Stimulated activated naive CD4-positive, alpha-beta T cell treated with Interleukin-2 at 50 U/mL for 16 hours (primary cell): Measurements from ENCODE around the gene SLC25A10.
A peak's percentile ranks its signal among the peaks of the same experiment; 100 is the strongest.

ENCODE experiments used
- DNase-seq: peaks from one replicate; lab custom pipeline; 2025; lab: John Stamatoyannopoulos, UW

The SLC25A10 gene

DNA sequence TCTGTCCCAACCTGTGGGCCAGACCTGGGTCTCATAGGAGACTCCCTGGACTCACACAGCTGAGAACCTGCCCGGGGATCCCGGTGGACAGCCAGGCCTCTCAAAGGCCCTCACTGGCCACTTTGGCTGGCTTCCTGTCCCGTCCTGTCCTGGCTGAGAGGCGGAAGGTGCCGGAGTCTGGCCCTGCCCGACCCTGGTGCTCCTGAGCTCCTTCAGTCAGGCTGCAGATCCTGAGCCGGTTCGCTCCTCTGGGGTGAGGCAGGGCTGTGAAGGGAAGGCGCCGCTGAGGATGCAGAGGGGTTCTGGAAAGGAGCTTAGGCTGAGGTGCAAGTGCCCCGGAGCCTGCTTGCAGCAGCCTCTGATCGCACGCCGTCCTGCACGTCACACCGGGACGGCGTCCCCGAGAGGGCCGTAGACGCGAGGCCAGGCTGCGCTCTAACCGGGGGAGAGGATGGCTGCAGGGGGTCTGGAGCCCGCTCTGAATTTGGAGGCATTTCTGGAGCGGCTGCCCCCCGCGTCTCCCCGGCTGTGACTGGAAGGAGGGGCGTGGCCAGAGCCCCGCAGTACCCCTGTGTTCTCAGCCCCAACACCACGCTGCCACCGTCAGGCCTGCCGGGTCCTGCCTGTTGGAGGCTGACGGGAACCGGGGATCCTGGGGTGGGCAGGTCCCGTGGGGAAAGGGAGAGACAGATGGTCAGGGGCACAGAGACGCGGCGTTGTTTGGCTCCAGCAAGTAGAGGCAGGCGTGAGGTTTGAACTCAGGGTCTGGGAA lies 24.1 kb upstream of the SLC25A10 start:
- no peak for DNase-seq

DNA sequence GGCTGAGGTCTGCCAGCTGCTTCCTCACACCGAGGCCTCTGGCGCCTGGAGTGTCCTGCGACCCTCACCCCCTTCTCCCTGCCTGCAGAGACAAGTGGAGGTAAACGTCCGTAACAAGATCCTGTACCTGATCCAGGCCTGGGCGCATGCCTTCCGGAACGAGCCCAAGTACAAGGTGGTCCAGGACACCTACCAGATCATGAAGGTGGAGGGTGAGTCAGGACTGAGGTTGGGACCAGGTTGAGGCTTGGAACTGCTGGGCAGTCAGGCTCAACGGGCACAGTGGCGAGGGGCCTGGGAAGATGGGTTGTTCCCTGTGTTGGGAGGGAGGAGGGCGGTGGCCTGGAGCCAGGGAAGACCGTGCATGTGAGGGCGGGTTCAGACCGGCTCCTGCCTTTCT lies 23.5 kb upstream of the SLC25A10 start:
- no peak for DNase-seq

DNA sequence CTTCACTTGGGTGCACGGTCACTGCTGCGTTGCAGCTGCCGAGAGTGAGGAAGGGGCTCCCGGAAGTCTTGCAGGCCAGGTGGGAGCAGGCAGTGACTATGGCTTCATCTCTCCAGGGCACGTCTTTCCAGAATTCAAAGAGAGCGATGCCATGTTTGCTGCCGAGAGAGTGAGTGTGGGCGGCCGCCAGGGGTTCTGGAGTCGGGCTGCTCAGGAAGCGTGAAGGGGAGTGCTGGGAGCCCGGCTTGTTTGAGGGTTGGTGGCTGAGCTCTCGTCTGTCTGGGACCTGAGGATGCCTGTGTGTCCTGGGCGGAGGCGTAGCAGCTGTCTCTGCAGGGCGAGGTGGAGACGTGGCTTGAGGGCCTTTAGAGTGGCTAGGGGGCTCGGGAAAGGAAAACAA lies 22.0 kb upstream of the SLC25A10 start:
- DNase-seq = no peak

DNA sequence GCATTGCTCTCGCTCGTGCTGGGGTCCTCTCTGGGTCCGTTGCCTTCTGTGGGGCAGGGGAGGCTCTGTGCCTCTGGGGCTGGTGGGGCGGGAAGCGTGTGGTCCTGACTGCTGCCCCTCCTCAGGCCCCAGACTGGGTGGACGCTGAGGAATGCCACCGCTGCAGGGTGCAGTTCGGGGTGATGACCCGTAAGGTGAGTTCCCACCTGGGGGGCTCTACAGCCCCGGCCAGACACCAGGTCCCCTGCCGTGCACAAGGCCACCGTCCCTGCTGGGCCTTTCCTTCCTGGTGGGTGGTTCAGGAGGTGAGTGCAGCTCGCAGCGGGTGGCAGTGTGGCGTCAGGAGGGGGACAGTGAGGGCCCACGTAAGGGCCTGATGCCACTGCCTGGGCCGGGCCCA lies 21.5 kb upstream of the SLC25A10 start:
- no peak for DNase-seq

DNA sequence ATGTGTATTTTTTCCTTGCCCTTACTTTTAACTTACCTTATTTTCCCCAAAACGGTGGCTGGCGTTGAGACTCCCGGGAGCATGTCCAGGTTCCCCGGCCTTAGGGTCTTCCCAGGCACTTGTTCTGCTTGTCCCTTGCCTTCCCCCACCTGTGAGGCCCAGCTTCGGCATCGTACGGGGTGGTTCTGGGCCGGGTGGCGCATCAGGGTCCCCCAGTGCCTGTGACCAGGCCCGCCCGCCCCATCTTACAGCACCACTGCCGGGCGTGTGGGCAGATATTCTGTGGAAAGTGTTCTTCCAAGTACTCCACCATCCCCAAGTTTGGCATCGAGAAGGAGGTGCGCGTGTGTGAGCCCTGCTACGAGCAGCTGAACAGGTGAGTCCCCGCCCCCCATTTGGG lies 20.9 kb upstream of the SLC25A10 start:
- no peak for DNase-seq

DNA sequence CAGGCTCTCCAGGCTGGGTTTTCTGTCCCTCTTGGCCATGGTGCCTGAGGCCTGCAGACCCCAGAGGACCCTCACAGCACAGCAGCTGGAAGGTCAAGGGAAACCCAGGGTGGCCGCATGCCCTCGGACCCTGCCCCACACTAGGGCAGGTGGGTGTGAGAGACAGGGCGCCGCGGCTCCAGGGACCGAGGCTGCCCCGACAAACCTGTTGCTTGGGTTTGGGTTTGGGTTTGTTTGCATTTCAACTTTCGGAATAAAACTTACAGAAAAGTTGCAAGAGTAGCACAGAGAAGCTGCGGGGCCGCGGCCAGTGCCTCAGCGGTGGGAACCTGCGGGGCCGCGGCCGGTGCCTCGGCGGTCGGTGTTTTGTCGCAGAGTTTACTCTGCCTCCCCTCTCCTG lies 20.5 kb upstream of the SLC25A10 start:
- no peak for DNase-seq

DNA sequence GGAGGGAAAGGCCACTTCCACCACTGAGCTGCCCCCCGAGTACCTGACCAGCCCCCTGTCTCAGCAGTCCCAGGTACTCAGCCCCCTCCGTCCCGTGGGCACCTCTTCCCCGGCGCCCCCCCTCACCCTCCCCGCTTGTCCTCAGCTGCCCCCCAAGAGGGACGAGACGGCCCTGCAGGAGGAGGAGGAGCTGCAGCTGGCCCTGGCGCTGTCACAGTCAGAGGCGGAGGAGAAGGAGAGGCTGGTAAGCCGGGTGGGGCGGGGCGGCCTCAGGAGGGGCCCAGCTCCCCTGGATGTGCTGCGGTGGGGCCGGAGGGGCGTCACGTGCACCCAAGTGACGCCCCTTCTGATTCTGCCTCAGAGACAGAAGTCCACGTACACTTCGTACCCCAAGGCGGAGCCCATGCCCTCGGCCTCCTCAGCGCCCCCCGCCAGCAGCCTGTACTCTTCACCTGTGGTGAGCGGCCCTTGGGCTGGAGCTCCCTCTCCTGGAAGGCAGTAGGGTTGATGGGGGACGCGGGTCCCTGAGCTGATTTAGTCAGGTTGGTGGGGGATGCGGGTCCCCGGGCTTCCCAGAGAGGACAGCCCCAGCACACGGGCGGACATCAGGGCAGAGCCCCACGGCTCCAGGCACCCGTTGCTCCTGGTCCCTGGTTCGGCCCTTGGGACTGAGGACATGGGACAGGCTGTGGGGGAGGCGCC lies 18.4 kb upstream of the SLC25A10 start:
- DNase-seq = no peak

DNA sequence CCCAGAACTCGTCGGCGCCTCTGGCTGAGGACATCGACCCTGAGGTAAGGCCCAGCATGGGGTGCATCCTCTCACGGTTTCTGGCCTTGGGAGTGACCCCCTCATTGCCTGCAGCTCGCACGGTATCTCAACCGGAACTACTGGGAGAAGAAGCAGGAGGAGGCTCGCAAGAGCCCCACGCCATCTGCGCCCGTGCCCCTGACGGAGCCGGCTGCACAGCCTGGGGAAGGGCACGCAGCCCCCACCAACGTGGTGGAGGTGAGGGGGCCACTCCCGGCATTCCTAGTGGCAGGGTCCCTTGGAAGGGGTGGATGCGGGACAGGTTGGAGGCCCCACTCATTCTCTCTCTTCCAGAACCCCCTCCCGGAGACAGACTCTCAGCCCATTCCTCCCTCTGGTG lies 17.3 kb upstream of the SLC25A10 start:
- DNase-seq = no peak

DNA sequence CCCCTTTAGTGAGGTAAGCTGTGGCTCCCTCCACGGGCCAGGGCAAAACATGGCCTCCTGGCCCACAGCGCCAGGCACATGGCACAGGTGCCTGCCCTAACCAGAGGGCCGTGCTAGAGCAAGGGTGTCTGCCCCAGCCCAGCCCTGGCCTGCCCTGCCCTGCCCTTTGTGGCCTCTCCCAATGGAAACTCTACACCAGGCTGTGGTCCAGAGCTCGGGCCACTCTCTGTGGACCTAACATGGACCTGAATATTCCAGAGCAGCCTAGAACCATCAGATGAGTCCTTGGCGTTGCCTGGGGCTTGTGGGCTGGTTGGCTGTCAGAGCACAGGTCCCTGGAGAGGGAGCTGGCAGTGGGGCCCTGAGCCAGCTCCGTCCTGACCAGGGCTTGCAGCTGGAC lies 16.9 kb upstream of the SLC25A10 start:
- DNase-seq = no peak

DNA sequence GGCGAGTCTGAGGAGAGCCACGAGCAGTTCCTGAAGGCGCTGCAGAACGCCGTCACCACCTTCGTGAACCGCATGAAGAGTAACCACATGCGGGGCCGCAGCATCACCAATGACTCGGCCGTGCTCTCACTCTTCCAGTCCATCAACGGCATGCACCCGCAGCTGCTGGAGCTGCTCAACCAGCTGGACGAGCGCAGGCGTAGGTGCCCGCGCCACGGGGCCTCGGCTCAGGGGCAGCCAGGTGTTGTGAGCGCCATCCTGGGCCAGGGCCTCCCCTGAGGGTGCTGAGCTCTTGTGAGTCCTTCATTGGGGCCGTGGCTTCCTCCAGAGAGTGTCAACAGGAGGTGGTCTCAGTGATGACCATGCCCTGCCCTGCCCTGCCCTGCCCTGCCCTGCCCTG lies 16.3 kb upstream of the SLC25A10 start:
- DNase-seq = no peak

DNA sequence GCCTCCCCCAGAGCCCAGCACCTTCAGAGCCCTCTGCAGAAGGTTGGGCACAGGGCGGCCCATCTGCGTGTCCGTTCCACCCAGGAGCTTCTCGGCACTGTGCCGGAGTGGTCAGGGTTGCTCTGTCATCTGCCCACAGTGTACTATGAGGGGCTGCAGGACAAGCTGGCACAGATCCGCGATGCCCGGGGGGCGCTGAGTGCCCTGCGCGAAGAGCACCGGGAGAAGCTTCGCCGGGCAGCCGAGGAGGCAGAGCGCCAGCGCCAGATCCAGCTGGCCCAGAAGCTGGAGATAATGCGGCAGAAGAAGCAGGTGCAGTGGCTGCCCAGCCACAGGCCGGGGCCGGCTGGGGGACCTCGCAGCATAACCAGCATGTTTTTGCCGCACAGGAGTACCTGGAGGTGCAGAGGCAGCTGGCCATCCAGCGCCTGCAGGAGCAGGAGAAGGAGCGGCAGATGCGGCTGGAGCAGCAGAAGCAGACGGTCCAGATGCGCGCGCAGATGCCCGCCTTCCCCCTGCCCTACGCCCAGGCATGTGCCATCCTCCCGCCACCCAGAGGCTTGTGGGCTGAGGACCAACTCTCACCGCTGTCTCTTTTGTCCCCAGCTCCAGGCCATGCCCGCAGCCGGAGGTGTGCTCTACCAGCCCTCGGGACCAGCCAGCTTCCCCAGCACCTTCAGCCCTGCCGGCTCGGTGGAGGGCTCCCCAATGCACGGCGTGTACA lies 15.7 kb upstream of the SLC25A10 start:
- no peak for DNase-seq

DNA sequence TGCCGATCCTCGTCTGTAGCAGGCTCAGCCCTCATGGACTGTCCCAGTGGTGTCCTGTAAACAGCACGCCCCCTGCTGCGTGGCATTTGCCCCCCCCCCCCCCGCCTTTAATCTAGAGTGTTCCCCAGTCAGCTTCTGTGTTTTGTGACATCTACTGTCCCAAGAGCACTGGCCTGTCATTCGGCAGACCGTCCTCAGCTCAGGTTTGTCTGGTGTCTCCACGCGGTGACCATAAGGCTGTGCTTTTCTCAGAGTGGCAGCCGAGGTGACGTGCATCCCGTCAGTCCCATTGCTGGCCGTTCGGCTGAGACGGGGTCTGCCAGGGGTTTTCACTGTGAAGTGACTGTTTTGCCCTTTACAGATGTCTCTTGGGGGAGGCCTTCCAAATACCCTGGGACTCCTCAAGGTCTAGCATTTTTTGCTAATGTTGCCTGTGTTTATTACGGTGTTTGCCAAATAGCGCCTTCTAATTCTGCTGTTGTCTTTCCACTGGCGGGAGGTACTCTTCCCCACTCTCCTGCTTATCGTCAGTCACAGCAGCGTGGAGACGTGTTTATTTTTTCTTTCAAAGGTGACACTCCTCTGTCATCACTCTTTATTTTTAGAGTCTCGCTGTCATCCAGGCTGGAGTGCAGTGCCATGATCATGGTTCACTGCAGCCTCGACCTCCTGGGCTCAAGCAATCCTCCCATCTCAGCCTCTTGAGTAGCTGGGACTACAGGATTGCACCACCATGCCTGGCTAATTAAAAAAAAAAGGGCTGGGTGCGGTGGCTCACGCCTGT lies 14.6 kb upstream of the SLC25A10 start:
- DNase-seq = no peak

DNA sequence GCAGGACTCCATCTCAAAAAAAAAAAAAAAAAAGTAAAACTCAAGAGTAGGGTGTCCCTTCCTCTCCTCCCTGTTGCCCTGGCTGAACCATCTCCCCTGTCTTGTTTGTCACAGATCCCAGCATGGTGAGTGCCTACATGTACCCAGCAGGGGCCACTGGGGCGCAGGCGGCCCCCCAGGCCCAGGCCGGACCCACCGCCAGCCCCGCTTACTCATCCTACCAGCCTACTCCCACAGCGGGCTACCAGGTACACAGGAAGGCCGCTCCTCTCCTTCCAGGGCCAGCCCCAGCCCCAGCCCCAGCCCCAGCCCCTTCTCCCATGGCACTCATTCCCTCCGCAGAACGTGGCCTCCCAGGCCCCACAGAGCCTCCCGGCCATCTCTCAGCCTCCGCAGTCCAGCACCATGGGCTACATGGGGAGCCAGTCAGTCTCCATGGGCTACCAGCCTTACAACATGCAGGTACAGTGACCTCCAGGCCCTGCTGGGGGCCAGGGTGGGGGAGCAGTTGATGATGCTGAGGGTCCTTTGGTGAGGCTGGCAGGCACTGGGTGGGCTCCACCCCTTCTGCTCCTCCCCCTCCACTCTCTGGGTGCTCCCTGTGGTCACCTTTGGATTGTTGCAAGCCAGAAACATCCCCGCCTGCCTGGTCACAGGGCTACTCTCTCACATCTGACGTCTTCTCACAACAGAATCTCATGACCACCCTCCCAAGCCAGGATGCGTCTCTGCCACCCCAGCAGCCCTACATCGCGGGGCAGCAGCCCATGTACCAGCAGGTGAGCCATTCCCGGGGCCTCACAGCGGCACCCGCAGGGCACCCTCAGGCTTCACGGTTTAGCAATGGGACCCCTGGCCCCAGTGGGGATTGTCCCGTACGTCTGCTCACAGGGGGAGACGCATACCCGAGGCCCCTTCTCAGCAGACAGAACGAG lies 11.5 kb upstream of the SLC25A10 start:
- no peak for DNase-seq

DNA sequence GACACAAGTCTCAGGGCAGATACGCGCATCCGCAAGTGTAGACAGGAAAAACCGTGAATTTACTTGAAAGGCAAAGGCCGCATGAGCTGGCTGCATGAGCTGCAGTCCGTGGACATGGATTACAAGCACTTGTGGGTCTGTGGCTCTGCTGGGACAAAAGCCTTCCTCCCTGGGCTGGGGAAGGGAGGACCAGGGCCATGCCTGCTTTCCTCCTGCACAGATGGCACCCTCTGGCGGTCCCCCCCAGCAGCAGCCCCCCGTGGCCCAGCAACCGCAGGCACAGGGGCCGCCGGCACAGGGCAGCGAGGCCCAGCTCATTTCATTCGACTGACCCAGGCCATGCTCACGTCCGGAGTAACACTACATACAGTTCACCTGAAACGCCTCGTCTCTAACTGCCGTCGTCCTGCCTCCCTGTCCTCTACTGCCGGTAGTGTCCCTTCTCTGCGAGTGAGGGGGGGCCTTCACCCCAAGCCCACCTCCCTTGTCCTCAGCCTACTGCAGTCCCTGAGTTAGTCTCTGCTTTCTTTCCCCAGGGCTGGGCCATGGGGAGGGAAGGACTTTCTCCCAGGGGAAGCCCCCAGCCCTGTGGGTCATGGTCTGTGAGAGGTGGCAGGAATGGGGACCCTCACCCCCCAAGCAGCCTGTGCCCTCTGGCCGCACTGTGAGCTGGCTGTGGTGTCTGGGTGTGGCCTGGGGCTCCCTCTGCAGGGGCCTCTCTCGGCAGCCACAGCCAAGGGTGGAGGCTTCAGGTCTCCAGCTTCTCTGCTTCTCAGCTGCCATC lies 10.6 kb upstream of the SLC25A10 start:
- peak; percentile 7 for DNase-seq

DNA sequence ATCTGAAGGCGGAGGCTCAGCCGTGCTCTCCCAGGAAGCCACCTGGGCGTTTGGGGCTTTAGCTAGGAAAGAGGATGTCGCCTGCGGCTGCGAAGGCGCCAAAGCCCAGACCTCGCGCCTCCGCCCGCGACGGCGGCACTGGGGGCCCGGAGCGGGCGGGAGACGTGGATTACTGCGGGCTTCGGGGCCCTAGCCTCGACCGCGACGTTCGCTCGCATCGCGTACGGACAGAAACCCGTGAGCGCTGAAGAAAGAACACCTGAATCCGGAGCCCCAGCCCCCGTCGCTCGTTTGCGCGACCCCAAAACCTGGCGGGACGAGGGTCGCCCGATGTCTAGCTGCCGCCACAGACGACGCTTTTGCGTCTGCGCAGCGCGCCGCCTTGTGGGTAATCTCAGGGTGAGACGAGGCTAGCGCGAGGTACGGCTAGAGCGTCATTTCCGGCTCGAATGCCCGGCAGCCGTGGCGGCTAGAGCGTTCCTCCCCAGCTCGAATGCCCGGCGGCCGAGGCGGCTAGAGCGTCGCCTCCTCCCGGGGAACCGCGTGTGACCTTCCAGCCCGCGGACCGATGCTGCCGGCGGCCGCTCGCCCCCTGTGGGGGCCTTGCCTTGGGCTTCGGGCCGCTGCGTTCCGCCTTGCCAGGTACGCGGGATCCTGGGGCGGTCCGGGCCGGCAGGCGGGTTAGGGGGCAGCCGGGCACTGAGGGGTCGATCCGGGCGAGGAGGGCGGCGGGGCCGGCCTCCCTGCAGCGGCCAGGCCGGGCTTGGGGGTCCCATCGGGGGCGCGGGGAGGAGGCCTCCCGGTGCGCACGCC lies 8.9 kb upstream of the SLC25A10 start, which contains the start of gene MRPL12:
TSS of gene MRPL12 (plus strand) at position 434 of the 813 bp plus-strand sequence. CDS start at position 569, 135 bp downstream.
- peak; percentile 85 for DNase-seq

DNA sequence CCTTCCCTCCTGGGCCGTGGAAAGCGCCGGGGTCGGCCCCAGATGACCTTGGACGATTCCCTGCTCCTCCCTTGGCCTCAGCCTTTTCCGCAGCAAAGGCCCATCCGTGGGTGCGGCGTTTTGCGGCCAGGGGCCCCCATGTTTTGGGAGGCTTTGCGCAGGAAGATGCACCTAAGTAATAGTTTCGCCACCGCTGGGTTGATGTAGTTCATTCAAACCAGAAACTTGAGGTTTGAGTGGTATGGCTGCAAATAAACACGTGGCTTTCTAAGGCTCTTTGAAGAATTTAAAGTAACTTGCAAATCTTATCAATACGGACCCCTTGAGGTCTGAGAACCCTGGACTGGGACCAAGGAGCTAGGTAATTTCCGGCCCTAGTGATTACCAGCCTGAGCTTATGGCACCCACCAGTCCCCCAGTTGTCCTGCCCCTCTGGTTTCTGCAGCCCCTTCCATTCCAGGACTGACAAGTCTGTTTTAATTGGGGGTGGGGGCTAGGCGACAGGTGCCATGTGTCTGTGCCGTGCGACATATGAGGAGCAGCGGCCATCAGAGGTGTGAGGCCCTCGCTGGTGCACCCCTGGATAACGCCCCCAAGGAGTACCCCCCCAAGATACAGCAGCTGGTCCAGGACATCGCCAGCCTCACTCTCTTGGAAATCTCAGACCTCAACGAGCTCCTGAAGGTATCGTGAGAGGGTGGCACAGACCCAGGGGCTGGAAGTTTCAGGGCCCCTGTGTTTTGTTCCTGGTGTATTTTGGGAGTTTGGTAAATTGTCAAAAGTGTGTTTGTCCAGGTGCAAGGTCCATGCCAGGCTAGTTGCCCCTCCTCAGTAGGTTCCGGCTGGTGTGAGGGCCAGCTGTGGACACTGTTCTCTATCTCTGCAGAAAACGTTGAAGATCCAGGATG lies 8.1 kb upstream of the SLC25A10 start:
- peak; percentile 13 for DNase-seq

DNA sequence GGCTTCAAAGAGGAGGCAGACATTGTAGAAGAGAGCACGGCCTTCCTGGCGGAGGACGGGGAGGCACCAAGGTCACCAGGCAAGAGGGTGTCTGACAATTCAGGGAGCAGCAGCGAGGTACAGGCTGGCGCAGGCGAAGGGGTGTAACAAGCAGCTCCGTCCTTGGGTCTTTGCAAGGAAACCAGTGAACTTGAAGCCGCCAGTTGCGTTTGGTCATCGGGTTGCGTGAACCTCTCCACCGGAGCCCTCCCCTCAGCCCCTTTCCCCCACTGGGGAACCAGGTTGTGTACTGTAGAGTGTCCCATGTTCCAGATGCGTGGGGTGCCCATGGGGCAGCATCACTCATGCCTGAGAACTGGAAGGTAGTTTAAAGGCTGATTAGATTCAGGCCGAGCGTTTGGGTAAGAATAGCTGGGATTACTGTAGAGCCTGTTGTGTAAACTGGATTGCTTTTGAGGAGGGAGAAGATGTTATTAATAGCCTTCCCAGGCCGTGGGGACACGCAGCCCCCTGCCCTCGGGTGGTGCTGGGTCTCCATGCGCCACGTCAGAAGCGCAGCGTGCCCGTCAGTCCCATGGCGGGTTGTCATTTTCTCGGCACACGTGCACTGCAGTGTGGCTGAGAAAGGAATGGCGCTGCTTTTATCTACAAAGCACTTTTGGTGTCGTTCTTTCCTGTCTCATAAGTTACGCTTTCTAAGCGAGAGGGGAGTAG lies 6.4 kb upstream of the SLC25A10 start:
- no peak for DNase-seq

DNA sequence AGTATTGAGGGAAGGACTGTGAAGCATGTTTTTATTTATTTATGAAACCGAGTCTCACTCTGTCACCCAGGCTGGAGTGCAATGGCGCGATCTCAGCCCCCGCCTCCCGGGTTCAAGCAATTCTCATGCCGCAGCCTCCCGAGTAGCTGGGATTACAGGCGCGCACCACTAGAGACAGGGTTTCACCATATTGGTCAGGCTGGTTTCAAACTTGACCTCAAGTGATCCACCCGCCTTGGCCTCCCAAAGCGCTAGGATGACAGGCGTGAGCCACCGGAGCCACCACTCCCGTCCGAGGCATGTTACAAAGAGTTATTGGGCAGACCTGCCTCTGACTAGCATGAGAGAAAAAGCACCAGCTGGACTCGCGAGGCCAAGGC lies 5.9 kb upstream of the SLC25A10 start:
- no peak for DNase-seq
